GM21717 (cell line): ENCODE measurements around the gene OTOL1.
A peak's percentile ranks its signal among the peaks of the same experiment; 100 is the strongest.

Experiments
- ATAC-seq: cut with Tn5 transposase; IDR thresholded peaks from one replicate; pipeline ENCODE4 v1.9.1; 2021; ENCODE audit warnings: mild to moderate bottlenecking, moderate library complexity; ENCODE audit not compliant: unreplicated experiment

Gene OTOL1

GRCh38 chr3:161540594-161540993 lies 44.0 kb downstream of the OTOL1 start:
- ATAC-seq, result peak; percentile 88

- ATAC-seq, result no peak
Measured at GRCh38 chr3:161545824-161546223, 49.2 kb downstream of the OTOL1 start.

- ATAC-seq, result no peak
Measured at GRCh38 chr3:161548301-161548700, 51.7 kb downstream of the OTOL1 start.

GRCh38 chr3:161549261-161549660 lies 52.7 kb downstream of the OTOL1 start:
- no peak for ATAC-seq

GRCh38 chr3:161550491-161551195 lies 54.0 kb downstream of the OTOL1 start:
- no peak for ATAC-seq

- ATAC-seq, result no peak
Measured at GRCh38 chr3:161551697-161552096, 55.1 kb downstream of the OTOL1 start.

- ATAC-seq, result no peak
Measured at GRCh38 chr3:161552984-161553560, 56.5 kb downstream of the OTOL1 start.
